Measurements from ENCODE around the gene CSNK1A1.

CSNK1A1 gene

DNA sequence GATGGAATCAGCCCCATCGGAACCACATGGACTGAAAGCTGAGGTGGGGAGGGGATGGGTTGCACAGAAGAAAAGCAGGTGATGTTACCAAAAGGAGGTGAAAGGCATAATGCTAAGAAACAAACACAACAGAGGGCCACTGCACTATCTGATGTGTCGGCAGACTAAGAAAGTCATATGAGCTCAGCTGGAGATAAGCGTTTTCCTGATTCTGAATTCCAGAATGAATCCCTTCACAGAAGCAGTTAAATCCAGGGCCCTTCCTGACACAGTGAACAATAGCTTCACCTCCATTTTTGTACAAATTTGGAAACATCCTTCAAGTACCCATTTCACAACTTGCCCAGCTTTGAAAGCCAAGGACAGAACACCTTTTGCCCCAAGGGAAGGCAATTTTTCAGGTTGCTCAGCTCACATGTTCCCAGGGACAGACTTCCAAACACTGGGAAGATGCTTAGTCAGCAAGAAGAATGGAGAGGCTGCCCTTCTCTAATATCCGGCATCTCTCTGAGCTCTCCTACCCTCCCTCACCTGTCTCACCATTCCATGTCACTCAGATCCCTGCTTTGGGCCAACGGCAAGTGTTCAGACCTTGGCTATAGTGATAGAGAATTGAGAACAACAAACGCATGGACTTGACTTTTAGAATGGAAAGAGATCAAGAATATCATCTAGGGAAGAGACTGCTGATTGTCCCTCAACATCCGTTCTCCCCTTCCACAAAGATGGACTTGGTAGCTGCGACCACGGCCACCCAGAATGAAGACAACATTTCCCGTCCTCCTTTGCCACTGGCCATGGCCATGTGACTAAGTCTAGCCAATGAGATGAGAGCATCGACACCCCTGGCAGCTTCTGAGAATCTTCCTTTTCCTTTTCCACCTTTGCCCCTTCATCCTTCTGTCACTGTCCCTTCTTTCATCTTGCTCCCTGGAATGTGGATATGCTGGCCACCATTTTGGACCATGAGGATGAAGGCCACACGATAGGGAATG is 103.6 kb downstream of the CSNK1A1 start:
- TF ChIP-seq SIN3A (IDR thresholded peaks at IDR 0.05; ENCODE audit: borderline replicate concordance, insufficient read depth, low read length) = no peak
- no peak for TF ChIP-seq FOXP2 (optimal IDR thresholded peaks at IDR 0.05; ENCODE audit: borderline replicate concordance, extremely low read depth, extremely low read length, insufficient read depth)

DNA sequence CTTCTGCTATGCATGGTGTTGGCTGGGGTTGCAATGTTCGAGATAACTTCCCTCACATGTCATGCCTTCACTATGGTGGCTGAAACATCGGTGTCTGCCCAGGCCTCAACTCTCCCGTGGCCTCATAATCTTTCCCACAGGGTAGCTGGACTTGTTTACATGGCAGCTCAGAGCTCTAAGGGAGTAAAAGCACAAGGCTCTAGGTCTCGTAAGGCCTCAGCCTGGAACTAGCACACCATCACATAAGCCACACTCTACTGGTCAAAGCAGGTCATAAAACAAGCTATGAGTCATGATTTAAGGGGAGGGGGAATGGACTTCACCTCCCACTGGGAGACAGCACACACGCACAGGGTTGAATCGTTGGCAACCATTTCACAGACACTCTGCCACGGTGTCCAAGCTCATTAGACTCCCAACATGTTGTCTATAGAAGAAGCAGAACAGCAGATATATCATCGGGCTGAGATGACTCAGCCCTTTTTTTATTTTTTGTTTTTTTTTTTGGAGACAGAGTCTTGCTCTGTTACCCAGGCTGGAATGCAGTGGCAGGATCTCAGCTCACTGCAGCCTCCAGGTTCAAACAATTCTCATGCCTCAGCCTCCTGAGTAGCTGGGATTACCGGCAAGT is 105.4 kb downstream of the CSNK1A1 start:
- TF ChIP-seq, protein P1, sequence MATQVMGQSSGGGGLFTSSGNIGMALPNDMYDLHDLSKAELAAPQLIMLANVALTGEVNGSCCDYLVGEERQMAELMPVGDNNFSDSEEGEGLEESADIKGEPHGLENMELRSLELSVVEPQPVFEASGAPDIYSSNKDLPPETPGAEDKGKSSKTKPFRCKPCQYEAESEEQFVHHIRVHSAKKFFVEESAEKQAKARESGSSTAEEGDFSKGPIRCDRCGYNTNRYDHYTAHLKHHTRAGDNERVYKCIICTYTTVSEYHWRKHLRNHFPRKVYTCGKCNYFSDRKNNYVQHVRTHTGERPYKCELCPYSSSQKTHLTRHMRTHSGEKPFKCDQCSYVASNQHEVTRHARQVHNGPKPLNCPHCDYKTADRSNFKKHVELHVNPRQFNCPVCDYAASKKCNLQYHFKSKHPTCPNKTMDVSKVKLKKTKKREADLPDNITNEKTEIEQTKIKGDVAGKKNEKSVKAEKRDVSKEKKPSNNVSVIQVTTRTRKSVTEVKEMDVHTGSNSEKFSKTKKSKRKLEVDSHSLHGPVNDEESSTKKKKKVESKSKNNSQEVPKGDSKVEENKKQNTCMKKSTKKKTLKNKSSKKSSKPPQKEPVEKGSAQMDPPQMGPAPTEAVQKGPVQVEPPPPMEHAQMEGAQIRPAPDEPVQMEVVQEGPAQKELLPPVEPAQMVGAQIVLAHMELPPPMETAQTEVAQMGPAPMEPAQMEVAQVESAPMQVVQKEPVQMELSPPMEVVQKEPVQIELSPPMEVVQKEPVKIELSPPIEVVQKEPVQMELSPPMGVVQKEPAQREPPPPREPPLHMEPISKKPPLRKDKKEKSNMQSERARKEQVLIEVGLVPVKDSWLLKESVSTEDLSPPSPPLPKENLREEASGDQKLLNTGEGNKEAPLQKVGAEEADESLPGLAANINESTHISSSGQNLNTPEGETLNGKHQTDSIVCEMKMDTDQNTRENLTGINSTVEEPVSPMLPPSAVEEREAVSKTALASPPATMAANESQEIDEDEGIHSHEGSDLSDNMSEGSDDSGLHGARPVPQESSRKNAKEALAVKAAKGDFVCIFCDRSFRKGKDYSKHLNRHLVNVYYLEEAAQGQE (IDR thresholded peaks at IDR 0.05; ENCODE audit: insufficient read depth in 1 of 2, low read depth in 2 of 2, low read length in 2 of 2) = no peak
- TF ChIP-seq TAF1 (IDR thresholded peaks at IDR 0.05; ENCODE audit: borderline replicate concordance, insufficient read depth, low read length) (no peak), POLR2AphosphoS5 (IDR thresholded peaks at IDR 0.05; ENCODE audit: low read depth, low read length) (no peak)

DNA sequence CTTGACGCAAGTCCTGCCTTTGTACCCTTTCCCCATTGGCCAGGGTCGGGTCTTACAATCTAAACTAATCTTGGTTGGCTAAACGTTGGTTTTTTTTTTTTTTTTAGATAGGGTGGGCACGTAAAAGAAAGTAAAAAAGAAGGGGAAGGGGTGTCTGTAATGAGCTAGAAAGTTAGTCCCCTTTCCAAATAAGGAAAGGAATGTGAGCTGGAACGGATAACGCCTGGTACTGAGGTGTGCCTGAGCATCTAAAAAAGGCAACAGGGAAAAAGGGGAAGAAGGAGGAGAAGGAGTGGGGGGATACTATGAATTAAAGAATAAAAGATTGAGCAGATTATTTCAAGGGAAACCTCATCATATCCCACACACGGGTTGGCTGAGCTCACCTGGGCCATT is 105.9 kb downstream of the CSNK1A1 start:
- TF ChIP-seq, protein P1 (IDR thresholded peaks at IDR 0.05; ENCODE audit: insufficient read depth in 1 of 2, low read depth in 2 of 2, low read length in 2 of 2) = no peak
- TF ChIP-seq FOXP2 (optimal IDR thresholded peaks at IDR 0.05; ENCODE audit: borderline replicate concordance, extremely low read depth, extremely low read length, insufficient read depth) = no peak
- no peak for TF ChIP-seq SIN3A (IDR thresholded peaks at IDR 0.05; ENCODE audit: borderline replicate concordance, insufficient read depth, low read length)
- no peak for TF ChIP-seq TAF1 (IDR thresholded peaks at IDR 0.05; ENCODE audit: borderline replicate concordance, insufficient read depth, low read length)
- no peak for TF ChIP-seq POLR2AphosphoS5 (IDR thresholded peaks at IDR 0.05; ENCODE audit: low read depth, low read length)

DNA sequence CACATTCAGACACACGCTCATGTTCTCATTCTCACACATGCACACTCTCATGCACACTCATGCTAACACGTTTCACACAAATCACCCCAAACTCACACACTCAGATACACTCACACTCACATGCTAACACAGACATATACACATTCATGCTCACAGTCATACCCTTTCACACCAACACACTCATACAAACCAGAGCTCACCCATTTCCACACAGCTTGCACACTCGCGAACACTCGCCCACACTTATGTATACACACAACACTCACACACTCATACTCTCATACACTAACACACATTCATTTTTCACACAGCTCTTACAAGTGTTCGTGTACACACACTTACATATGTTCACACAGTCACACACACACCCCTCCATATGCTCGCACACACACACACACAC is 108.0 kb downstream of the CSNK1A1 start:
- no peak for TF ChIP-seq SIN3A (IDR thresholded peaks at IDR 0.05; ENCODE audit: borderline replicate concordance, insufficient read depth, low read length)
- TF ChIP-seq TAF1 (IDR thresholded peaks at IDR 0.05; ENCODE audit: borderline replicate concordance, insufficient read depth, low read length) = no peak
- TF ChIP-seq, protein P1 (IDR thresholded peaks at IDR 0.05; ENCODE audit: insufficient read depth in 1 of 2, low read depth in 2 of 2, low read length in 2 of 2) = no peak
- no peak for TF ChIP-seq FOXP2 (optimal IDR thresholded peaks at IDR 0.05; ENCODE audit: borderline replicate concordance, extremely low read depth, extremely low read length, insufficient read depth)
- no peak for TF ChIP-seq POLR2AphosphoS5 (IDR thresholded peaks at IDR 0.05; ENCODE audit: low read depth, low read length)

DNA sequence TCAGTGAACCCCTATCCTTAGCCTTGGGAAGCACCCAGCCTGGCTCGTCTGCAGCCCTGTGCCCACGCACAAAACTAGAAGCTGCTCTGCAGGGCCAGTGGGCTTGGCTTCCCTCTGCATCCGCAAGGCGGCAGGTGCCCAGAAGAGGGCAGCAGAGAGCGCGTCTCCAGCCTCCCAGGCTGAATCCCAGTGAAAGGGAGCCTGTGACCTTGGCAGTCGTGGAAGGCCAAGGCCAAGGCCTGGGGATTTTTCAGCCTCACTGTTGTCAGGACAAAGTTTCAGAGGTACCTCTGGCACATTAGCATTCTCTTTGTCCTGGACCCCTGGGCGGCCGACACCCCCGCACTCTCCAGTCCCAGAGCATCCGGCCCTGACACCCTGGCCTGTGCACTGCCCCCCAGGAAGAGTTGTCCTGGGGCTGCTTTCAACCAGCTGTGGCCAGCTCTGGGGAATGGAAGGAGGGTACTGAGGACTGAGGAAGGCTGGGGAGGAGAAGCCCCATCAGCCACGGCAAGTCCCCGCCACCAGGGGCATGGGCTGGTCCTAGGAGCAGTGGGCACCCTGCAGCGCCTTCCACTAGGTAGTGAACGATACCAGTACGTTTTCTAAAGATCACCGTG is 108.6 kb downstream of the CSNK1A1 start:
- peak; percentile 45 for TF ChIP-seq FOXP2 (optimal IDR thresholded peaks at IDR 0.05; ENCODE audit: borderline replicate concordance, extremely low read depth, extremely low read length, insufficient read depth)
- TF ChIP-seq, protein P1 (IDR thresholded peaks at IDR 0.05; ENCODE audit: insufficient read depth in 1 of 2, low read depth in 2 of 2, low read length in 2 of 2) = no peak

Measured in PFSK-1 (cell line).